ENCODE measurements around the gene RHOC.
"Not testable (repeated sequence)": the region's sequence is repeated elsewhere in the genome, so short reads cannot be mapped to it uniquely, and the experiment has no call there.

The RHOC gene

GRCh38 chr1:112706505-112707220, at the start of gene RHOC:
Gene RHOC (minus strand): TSS chr1:112707127. CDS start chr1:112703799, 3,328 bp downstream.
- no peak for DNase-seq (ENCODE audit: low spot score)

DNA sequence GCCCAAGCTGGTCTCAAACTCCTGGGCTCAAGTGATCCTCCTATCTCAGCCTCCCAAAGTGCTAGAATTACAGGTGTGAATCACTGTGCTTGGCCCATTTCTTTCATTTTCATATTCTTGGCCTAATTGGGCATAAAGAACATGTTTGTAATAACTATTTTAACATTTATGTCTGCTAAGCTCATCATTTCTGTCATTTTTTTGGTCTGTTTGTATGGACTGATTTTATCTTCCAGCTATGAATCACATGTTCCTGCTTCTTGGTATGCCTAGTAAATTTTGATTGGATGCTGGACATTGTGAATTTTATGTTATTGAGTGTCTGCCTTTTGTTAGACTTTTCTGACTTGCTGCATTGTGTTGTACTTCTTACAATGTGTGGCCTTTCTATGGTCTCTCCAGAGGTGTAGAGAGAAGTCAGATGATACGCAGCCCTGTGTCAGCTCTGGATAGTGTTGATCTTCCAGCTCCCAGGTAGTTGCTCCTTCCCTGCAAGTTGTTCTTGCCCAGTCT, 47.2 kb upstream of the RHOC start:
- DNase-seq (ENCODE audit: low spot score), result no peak

DNA sequence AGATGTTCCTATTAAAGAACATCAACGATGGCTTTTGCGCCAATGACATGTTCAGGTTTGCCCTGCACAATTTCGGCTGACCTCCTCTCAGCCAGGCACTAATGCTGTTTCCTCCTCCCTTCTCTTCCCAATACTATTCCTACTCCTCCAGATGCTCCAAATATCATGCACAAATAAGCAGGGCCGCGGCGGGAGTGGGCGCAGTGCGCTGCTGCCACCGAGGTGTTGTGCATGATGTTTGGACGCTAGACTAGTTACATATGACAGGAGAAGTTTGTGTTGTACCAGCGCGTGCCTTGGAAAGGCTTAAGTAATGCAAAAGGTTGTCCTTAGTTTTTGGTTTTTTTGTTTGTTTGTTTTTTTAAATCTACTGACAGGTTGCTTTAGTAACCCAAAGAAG, 41.5 kb upstream of the RHOC start:
- DNase-seq (ENCODE audit: low spot score), result no peak

GRCh38 chr1:112744009-112744578, 37.2 kb upstream of the RHOC start:
- no peak for DNase-seq (ENCODE audit: low spot score)

DNA sequence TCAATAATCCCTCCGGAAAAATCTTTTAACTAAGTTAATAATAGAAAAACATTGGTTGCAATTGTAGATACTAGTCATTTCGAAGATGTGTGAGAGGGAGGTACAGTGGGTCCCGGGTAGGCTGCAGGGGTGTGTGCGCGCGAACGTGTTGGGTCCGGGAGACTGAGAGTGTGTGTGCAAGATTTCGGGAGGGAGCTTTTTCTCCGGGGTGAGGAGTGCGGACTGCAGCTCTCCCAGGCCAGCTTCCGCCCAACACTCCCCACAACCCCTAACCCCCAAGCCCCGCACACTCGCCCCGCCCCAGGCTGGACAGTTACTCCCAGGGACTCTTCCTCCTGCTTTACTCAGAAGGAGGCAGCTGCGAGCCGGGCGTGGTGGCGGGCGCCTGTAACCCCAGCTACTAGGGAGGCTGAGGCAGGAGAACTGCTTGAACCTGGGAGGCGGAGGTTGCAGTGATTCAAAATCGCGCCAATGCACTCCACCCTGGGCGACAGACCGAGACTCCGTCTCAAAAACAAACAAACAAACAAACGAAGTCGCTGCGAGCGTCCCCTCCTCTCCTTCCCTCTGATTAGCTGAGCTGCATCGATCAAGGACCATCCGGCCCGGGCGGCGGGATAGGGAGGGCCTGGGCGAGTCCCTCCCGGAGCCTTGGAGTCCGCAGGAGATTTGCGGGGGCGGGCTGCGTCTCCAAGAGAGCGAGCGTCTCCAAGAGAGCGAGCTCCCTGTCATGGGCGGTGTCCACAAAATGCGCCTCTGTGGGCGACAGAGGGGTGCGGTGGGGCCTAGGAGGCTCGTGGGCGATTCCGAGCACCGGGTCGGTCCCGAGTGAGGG, 36.5 kb upstream of the RHOC start:
- no peak for DNase-seq (ENCODE audit: low spot score)

DNA sequence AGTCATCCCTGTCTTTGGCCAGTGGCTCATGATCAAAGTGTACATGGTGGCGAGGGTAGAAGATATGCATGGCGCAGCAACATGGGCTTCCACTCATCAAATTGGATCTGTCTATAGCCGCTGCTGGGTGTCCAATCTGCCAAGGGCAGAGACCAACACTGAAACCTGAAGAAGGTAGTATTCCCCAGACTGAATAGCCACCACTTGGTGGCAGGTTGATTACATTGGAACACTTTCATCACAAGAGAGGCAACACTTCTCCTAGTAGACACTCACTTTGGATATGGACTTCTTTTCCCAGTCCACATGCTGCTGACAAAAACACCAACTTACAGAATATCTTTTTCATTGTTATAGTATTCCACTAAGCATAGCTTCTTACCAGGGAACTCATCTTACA, 30.6 kb upstream of the RHOC start:
- no peak for DNase-seq (ENCODE audit: low spot score)

DNA sequence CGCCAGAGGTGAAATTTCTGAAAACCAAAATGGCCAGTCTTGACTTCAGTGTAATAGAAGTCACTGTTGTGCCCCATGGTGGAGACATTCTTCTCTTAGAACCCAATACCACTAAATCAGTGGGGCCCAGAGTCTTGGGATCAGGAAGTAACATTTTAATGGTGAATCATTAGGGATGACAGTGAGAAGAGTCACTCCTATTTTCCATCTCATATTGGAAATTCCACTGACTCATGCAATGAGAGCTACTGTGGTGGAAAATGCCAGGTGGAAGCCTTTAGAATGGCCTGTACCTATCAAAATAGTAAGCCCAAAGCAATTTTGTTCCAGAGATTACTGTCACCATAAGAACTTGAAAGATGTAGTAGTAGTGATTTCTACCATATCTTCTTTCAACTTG, 28.8 kb upstream of the RHOC start:
- DNase-seq (ENCODE audit: low spot score), result no peak

GRCh38 chr1:112731451-112731850, 24.5 kb upstream of the RHOC start:
- DNase-seq (ENCODE audit: low spot score), result no peak

GRCh38 chr1:112729909-112730308, 23.0 kb upstream of the RHOC start:
- DNase-seq (ENCODE audit: low spot score), result no peak

GRCh38 chr1:112729011-112729410, 22.1 kb upstream of the RHOC start:
- DNase-seq (ENCODE audit: low spot score), result not testable (repeated sequence)

GRCh38 chr1:112728306-112728971, 21.5 kb upstream of the RHOC start:
- DNase-seq (ENCODE audit: low spot score), result not testable (repeated sequence)

- DNase-seq (ENCODE audit: low spot score), result no peak
These were observed 20.8 kb upstream of the RHOC start for GRCh38 chr1:112727716-112728115.

GRCh38 chr1:112724240-112724639, 17.3 kb upstream of the RHOC start:
- DNase-seq (ENCODE audit: low spot score), result not testable (repeated sequence)

DNA sequence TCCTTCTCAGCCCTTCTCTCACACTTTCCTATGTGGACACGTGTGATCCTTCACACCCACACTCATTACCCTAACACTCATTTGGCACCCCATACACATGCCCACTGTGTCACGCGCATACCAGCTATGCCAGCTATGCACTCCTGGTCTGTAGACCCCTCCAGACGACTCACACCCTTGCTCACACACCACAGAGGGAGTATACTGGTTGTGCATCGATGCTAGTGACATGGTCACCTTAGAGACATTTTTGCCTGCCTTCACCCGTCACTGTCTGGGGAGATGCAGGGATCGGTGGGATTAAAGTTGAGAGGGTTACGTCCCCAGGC, 16.5 kb upstream of the RHOC start:
- DNase-seq (ENCODE audit: low spot score), result no peak

DNA sequence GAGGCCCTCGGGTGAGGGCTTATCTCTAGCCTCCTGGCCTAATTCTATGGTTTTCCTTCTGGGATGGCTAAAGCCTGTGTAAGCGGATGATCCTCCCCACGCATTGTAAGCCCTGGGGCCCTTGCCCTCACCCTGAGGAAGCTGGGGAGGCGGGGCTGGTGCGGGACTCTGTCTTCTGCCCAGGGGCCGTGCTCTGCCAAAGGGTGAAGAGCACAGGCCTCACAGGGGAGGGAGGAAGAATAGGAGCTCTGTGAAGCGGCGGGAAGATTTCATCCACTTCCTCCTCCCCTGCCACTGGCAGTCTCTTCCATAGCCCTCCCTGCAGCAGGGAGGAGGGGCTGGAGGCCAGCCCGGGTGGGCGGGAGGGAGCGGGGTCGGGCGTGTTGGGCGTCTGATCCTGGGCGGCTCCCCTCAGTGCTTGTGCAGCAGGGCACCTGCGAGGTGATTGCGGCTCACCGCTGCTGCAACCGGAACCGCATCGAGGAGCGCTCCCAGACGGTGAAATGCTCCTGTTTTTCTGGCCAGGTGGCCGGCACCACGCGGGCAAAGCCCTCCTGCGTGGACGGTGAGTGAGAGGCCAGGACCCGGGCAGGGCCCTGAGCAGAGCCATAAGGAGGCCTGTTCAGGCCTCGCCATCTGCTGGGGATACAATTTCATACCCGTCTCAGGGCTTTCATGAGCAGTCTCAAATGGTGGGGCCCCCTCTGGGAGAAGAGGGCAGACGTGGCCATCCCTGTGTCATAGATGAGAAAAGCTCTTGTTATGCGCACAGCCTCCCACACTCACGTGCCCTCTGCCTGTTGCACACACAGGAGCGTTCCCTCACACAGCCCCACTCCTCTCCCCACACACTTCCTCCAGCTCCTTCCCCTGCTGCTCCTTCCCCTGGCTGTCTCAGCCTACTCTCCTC, 15.9 kb upstream of the RHOC start:
- no peak for DNase-seq (ENCODE audit: low spot score)

- DNase-seq (ENCODE audit: low spot score), result no peak
These were observed 15.1 kb upstream of the RHOC start for GRCh38 chr1:112721966-112722524.

DNA sequence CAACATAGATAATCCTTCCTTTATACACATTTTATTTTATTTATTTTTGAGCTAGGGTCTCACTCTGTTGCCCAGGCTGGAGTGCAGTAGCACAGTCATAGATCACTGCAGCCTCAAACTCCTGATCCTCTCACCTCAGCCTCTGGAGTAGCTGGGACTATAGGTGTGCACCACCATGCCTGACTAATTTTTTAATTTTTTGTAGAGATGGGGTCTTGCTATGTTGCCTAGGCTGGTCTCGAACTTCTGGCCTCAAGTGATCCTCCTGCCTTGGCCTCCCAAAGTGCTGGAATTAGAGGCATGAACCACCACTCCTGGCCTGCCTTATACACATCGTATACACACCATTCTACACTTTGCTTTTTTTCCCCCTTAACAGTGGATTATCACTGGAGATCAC, 14.4 kb upstream of the RHOC start:
- not testable (repeated sequence) for DNase-seq (ENCODE audit: low spot score)

GRCh38 chr1:112720800-112721199, 13.9 kb upstream of the RHOC start:
- DNase-seq (ENCODE audit: low spot score), result no peak

GRCh38 chr1:112719706-112720105, 12.8 kb upstream of the RHOC start:
- no peak for DNase-seq (ENCODE audit: low spot score)

DNA sequence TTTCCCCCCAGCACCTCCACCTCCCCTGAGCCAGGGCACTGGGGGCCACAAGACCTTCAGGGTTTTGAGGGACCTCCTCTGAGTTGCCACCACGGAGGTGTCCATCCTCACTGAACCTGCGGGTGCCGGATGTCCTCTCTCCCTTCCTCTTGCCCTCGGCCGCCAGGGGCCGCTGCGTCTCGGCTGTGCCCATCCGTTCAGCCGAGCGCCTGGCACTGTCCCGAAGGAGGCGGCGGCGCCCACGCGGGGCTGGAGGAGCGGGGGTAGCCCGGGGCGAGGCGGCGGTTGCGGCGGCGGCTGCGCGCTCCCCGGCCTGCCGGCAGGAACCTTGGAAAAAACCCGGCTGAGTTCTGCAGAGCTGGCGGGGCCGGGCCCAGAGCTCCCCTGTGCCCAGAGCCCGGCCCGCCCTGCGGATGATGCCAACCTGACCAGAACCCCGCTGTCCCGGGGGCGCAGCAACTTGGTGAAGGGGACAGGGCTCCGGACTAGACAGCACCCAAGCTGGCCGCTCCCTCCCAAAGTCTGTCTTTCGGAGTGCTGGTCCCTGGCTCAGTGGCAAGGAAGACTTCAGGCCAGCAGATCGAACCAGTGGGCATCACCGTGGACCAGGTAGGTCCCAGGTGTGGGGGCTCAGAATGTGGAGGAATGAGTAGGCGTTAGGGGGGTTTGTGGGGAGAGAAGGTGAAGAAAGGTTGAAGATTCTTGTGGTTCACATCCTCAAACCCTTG, 11.9 kb upstream of the RHOC start:
- no peak for DNase-seq (ENCODE audit: low spot score)
